ENCODE measurements around the gene TWF2.

DNA sequence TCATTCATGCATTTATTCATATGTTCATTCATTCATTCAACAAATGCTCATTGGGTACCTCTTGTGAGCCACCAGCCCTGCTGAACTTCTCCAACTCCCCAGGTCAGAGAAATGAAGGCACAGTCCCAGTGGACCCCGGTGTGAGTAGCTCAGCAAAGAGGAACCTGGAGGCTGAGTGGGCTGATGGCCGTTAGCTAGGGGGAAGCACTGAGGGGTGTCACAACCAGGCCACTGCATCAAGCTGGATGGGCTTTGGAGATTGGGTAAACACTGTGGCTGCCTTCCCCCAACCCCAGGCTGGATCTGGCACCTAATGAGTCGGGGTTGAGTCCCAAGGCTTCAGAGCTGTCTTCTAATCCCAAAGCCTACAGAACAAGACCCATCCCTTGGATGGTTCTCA lies 53.1 kb downstream of the TWF2 start:
- TF ChIP-seq BCL3 (IDR thresholded peaks at IDR 0.05; ENCODE audit: borderline replicate concordance, insufficient read depth, low read depth, low read length, poor library complexity, severe bottlenecking) (no peak), SPI1 (IDR thresholded peaks at IDR 0.05; ENCODE audit: borderline replicate concordance, insufficient read depth, low read depth, low read length) (no peak), NBN (IDR thresholded peaks at IDR 0.05) (no peak), POLR2AphosphoS5 (IDR thresholded peaks at IDR 0.05; ENCODE audit: low read length) (no peak), ZNF274 (IDR thresholded peaks at IDR 0.05; ENCODE audit: insufficient read depth, insufficient read length) (no peak), ATF7 (IDR thresholded peaks at IDR 0.05; ENCODE audit: low read depth) (no peak), USF1 (IDR thresholded peaks at IDR 0.05; ENCODE audit: borderline replicate concordance, extremely low read length, insufficient read depth, low read depth, low read length) (no peak)
- TF ChIP-seq, protein P1, sequence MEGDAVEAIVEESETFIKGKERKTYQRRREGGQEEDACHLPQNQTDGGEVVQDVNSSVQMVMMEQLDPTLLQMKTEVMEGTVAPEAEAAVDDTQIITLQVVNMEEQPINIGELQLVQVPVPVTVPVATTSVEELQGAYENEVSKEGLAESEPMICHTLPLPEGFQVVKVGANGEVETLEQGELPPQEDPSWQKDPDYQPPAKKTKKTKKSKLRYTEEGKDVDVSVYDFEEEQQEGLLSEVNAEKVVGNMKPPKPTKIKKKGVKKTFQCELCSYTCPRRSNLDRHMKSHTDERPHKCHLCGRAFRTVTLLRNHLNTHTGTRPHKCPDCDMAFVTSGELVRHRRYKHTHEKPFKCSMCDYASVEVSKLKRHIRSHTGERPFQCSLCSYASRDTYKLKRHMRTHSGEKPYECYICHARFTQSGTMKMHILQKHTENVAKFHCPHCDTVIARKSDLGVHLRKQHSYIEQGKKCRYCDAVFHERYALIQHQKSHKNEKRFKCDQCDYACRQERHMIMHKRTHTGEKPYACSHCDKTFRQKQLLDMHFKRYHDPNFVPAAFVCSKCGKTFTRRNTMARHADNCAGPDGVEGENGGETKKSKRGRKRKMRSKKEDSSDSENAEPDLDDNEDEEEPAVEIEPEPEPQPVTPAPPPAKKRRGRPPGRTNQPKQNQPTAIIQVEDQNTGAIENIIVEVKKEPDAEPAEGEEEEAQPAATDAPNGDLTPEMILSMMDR (IDR thresholded peaks at IDR 0.05 in 2 of 3, conservative IDR thresholded peaks at IDR 0.05 in 1 of 3; ENCODE audit: control insufficient read depth in 2 of 3, extremely low read depth in 1 of 3, insufficient read depth in 1 of 3, low read depth in 3 of 3, low read length in 3 of 3) = no peak

Measured in GM12878 (cell line).